GM23338 (cell line): ENCODE data around the gene RGS19. TPM values are rescaled to one million over a fixed set of nuclear protein-coding genes. Genes with fewer than 3 reads are reported as not detected.

Experiments used
- ATAC-seq: fragments of 200-7000 bp; cut with Tn5 transposase; 3 replicates; pipeline ENCODE4 v1.9.1; 2020
- DNase-seq: peaks from one replicate; pipeline ENCODE4 v3.0.0-alpha.2; 2015; ENCODE audit warnings: low spot score
- H2AFZ ChIP-seq: fragments of 200-600 bp; sonication (generic); 2 replicates; pipeline ENCODE4 v1.8.0; 2016; ENCODE audit warnings: antibody characterized with exemption, mild to moderate bottlenecking, moderate library complexity
- H3F3A ChIP-seq: fragments of 200-600 bp; sonication (generic); replicated peaks from 2 replicates; pipeline ENCODE4 v1.8.0; 2017; ENCODE audit warnings: antibody characterized with exemption, mixed run types, low read depth
- H3K27ac ChIP-seq: fragments of 200-600 bp; sonication (generic); 2 replicates; pipeline ENCODE4 v1.6.1; 2016; ENCODE audit warnings: low read depth
- H3K27me3 ChIP-seq: fragments of 200-600 bp; sonication (generic); 2 replicates; pipeline ENCODE4 v1.8.0; 2016; ENCODE audit warnings: mild to moderate bottlenecking, mixed run types, moderate library complexity; ENCODE audit not compliant: insufficient read depth
- H3K36me3 ChIP-seq: fragments of 200-600 bp; sonication (generic); 2 replicates; pipeline ENCODE4 v1.8.0; 2016; ENCODE audit warnings: mild to moderate bottlenecking; ENCODE audit not compliant: insufficient read depth
- H3K4me1 ChIP-seq: fragments of 200-600 bp; sonication (generic); 2 replicates; pipeline ENCODE4 v1.8.0; 2016; ENCODE audit warnings: mild to moderate bottlenecking, moderate library complexity; ENCODE audit not compliant: insufficient read depth
- H3K4me2 ChIP-seq: fragments of 200-600 bp; sonication (generic); 2 replicates; pipeline ENCODE4 v1.7.1; 2017; ENCODE audit warnings: mixed run types
- H3K4me3 ChIP-seq: fragments of 200-600 bp; sonication (generic); 2 replicates; pipeline ENCODE4 v1.6.1; 2016; ENCODE audit warnings: mixed run types
- H3K79me2 ChIP-seq: fragments of 200-600 bp; sonication (generic); replicated peaks from 2 replicates; pipeline ENCODE4 v1.8.0; 2017; ENCODE audit warnings: mild to moderate bottlenecking; ENCODE audit not compliant: insufficient read depth
- H3K9me2 ChIP-seq: fragments of 200-600 bp; sonication (generic); 2 replicates; pipeline ENCODE4 v1.8.0; 2017; ENCODE audit not compliant: insufficient read depth
- H4K20me1 ChIP-seq: fragments of 200-600 bp; sonication (generic); replicated peaks from 2 replicates; pipeline ENCODE4 v1.8.0; 2017; ENCODE audit warnings: mild to moderate bottlenecking; ENCODE audit not compliant: insufficient read depth
- H3K27ac Mint-ChIP-seq: 2 replicates; pipeline ENCODE4 v1.8.0; 2020; ENCODE audit warnings: inconsistent platforms, mild to moderate bottlenecking, moderate library complexity, mixed read lengths
- H3K27me3 Mint-ChIP-seq: 3 replicates; pipeline ENCODE4 v1.8.0; 2022; ENCODE audit warnings: low read depth, mild to moderate bottlenecking, moderate library complexity, mixed read lengths, inconsistent platforms; ENCODE audit not compliant: insufficient read depth, poor library complexity
- H3K36me3 Mint-ChIP-seq: 3 replicates; pipeline ENCODE4 v1.8.0; 2021; ENCODE audit warnings: low read depth, mild to moderate bottlenecking, inconsistent platforms, moderate library complexity, mixed read lengths
- H3K4me1 Mint-ChIP-seq: 3 replicates; pipeline ENCODE4 v1.8.0; 2020; ENCODE audit warnings: mild to moderate bottlenecking, inconsistent platforms, mixed read lengths
- H3K4me3 Mint-ChIP-seq: 3 replicates; pipeline ENCODE4 v1.8.0; 2021; ENCODE audit warnings: moderate library complexity, mild to moderate bottlenecking, inconsistent platforms, mixed read lengths
- H3K9me3 Mint-ChIP-seq: 3 replicates; pipeline ENCODE4 v1.8.0; 2020; ENCODE audit warnings: moderate library complexity, mild to moderate bottlenecking, inconsistent platforms, mixed read lengths
- CREB1 ChIP-seq: fragments of 250-450 bp; sonication (Bioruptor Pico); IDR thresholded peaks from 2 replicates; pipeline ENCODE4 v1.5.0; 2020; ENCODE audit warnings: low read depth, mild to moderate bottlenecking, moderate library complexity
- EZH2 ChIP-seq: fragments of 200-600 bp; sonication (generic); IDR thresholded peaks from one replicate; pipeline ENCODE4 v1.8.0; 2017; ENCODE audit warnings: antibody characterized with exemption, mild to moderate bottlenecking, low read depth; ENCODE audit not compliant: unreplicated experiment
- JUNB ChIP-seq: IDR thresholded peaks from one replicate; pipeline ENCODE4 v1.6.1; 2016; ENCODE audit warnings: antibody characterized with exemption; ENCODE audit not compliant: unreplicated experiment
- NANOG ChIP-seq: IDR thresholded peaks from 2 replicates; pipeline ENCODE4 v1.6.1; 2016; ENCODE audit warnings: antibody characterized with exemption, borderline replicate concordance
- POLR2AphosphoS5 ChIP-seq: IDR thresholded peaks from 2 replicates; pipeline ENCODE4 v1.6.1; 2016; ENCODE audit warnings: antibody characterized with exemption, low read depth
- STAT1 ChIP-seq: IDR thresholded peaks from one replicate; pipeline ENCODE4 v1.6.1; 2016; ENCODE audit warnings: antibody characterized with exemption; ENCODE audit not compliant: unreplicated experiment
- ZNF114 ChIP-seq: fragments of 250-450 bp; sonication (Bioruptor Pico); IDR thresholded peaks from 2 replicates; pipeline ENCODE4 v1.5.0; 2020; ENCODE audit warnings: mild to moderate bottlenecking, moderate library complexity
- ZNF331 ChIP-seq: fragments of 250-450 bp; sonication (Bioruptor Pico); IDR thresholded peaks from 2 replicates; pipeline ENCODE4 v1.5.0; 2020; ENCODE audit warnings: low read depth, mild to moderate bottlenecking, moderate library complexity
- polyA plus RNA-seq: library from polyadenylated mRNA; unstranded; fragments of >200 nt; fragmentation: Nextera tagmentation; extraction: Ambion mirVana; gene quantifications from 2 replicates; pipeline ENCODE4 v1.2.1, GENCODE V29; 2016
- total RNA-seq: library from RNA; depleted of rRNA; stranded (reverse); fragments of >200 nt; shearing (Covaris generic); gene quantifications from 2 replicates; pipeline ENCODE4 v1.2.3, GENCODE V29; 2014
- TF ChIP-seq, protein P1 (sequence below): IDR thresholded peaks from 2 replicates; pipeline ENCODE4 v1.6.1; 2016; ENCODE audit warnings: antibody characterized with exemption
- TF ChIP-seq, protein P2 (sequence below): IDR thresholded peaks from one replicate; pipeline ENCODE4 v1.6.1; 2018; ENCODE audit warnings: antibody characterized with exemption; ENCODE audit not compliant: unreplicated experiment
- TF ChIP-seq, protein P3 (sequence below), 2 experiments: fragments of 200-600 bp in 1 of 2; sonication (generic) in 1 of 2; conservative IDR thresholded peaks; 2 replicates each; pipeline versions ENCODE4 v1.5.1 to v1.6.1; 2016 to 2017; ENCODE audit warnings: antibody characterized with exemption in 2 of 2, low read depth in 2 of 2, mild to moderate bottlenecking in 2 of 2, moderate library complexity in 1 of 2

RGS19 gene
- total and polyA plus RNA-seq, 2 experiments from 2014 or later, result 13.1 to 19.7 TPM

DNA sequence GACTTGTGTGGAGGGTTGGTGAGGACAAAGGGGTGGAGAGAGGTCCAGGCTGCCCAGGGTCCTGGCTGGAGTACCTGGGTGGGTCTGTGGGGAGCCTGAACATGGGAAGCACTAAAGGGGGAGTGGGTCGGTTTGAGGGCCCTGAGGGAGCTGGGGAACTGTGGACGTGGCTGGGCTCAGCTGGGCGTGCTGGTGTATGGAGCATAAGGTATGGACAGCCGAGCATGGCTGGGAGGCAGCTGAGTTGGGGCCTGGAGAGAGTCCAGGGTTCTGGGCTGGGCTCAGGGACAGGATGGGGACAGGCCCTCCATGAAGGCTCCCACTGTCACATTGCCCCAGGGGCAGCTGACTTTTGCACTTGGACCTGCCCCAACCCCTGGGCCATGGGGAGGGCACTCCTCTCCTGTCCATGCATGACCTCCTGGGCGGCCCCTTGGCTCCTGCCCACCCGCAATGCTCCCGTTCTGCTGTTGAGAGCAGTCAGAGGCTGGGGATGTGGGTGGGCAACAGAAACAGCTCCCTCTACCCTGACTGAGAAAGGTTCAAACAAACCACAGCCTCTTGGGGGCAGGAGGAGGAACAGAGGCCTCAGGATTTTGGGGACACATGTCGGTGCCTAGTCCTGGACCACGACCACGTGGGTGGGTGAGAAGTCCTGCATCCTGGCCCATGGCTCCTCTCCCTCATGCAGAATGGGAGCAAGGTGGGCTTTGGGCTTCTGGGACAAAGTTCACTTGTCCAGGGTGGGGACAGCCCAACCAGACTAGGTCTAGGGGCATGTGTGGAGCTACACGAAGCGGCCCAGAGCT lies 38.9 kb downstream of the RGS19 start (continued):
- TF ChIP-seq ZNF114 (CRISPR knock-in tag) (no peak), ZNF331 (CRISPR knock-in tag) (no peak), CREB1 (CRISPR knock-in tag) (no peak), STAT1 (no peak), NANOG (no peak), POLR2AphosphoS5 (no peak), EZH2 (no peak)
- TF ChIP-seq, protein P1, sequence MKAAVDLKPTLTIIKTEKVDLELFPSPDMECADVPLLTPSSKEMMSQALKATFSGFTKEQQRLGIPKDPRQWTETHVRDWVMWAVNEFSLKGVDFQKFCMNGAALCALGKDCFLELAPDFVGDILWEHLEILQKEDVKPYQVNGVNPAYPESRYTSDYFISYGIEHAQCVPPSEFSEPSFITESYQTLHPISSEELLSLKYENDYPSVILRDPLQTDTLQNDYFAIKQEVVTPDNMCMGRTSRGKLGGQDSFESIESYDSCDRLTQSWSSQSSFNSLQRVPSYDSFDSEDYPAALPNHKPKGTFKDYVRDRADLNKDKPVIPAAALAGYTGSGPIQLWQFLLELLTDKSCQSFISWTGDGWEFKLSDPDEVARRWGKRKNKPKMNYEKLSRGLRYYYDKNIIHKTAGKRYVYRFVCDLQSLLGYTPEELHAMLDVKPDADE, result no peak

DNA sequence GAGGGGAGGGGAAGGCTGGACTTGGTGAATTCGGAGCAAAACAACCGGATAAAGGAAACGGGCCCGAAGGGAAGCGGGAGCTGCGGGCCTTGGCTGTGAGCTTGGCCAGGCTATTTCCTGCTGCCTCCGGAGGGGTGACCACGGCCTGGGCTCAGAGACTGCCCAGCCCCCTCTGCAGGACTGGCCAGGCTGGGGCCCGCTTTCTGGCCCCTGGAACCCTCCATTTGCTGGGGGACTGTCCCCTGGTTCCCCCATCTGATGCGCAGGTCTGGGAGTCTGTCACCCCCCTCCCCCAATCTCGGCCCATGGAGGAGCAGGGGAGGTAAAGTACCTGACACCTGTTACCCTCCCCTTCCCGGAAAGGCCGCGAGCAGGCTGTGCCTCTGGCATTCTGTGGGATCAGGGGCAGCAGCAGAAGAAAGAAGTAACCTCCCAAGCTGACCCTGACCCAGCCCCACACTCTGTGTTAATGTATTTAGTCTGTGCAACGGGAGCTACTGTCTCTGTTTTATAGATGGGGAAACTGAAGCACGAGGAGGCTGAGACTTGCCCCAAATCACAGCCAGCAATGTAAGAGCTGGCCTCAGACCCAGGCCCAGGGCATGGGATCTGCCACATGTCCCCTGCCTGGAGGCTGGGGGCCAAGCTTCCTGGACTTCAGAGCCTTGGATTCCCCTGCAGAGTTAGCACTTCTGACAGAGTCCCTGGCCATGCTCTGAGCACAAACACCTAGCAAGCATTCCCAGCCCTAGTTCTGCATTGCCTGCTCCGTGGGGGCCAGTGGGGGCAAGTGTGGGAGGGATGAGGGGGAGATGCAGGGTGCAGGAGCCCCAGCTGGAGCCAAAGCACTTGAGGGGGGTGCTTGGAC lies 39.8 kb downstream of the RGS19 start:
- Histone ChIP-seq H4K20me1 (no peaks in the 10 kb centered on the region), H3K4me2 (peak overlapping the region; percentile 91), H3K4me1 (peaks cover 39% of the 10 kb centered on the region), H3K79me2 (no peaks in the 10 kb centered on the region), H3F3A (peaks cover 13% of the 10 kb centered on the region; the same call in 1 of the 2 replicates), H3K9me2 (no peaks in the 10 kb centered on the region), H2AFZ (peak overlapping the region; percentile 89; the same call in 1 of the 2 replicates), H3K27ac (no peak overlapping the region), H3K36me3 (no peaks in the 10 kb centered on the region), H3K4me3 (peak overlapping the region; percentile 79), H3K27me3 (peaks cover 69% of the 10 kb centered on the region)
- ATAC-seq (peak; percentile 4), DNase-seq (peak; percentile 49)
- Mint-ChIP-seq H3K4me3 (peak overlapping the region; percentile 67), H3K27me3 (peaks cover 58% of the 10 kb centered on the region), H3K36me3 (peaks cover 3% of the 10 kb centered on the region; the same call in 1 of the 3 replicates), H3K9me3 (no peaks in the 10 kb centered on the region), H3K27ac (no peak overlapping the region), H3K4me1 (peaks cover 32% of the 10 kb centered on the region)
- TF ChIP-seq ZNF331 (CRISPR knock-in tag) (no peak), ZNF114 (CRISPR knock-in tag) (no peak), STAT1 (no peak), NANOG (no peak), JUNB (no peak)
- TF ChIP-seq, protein P2, sequence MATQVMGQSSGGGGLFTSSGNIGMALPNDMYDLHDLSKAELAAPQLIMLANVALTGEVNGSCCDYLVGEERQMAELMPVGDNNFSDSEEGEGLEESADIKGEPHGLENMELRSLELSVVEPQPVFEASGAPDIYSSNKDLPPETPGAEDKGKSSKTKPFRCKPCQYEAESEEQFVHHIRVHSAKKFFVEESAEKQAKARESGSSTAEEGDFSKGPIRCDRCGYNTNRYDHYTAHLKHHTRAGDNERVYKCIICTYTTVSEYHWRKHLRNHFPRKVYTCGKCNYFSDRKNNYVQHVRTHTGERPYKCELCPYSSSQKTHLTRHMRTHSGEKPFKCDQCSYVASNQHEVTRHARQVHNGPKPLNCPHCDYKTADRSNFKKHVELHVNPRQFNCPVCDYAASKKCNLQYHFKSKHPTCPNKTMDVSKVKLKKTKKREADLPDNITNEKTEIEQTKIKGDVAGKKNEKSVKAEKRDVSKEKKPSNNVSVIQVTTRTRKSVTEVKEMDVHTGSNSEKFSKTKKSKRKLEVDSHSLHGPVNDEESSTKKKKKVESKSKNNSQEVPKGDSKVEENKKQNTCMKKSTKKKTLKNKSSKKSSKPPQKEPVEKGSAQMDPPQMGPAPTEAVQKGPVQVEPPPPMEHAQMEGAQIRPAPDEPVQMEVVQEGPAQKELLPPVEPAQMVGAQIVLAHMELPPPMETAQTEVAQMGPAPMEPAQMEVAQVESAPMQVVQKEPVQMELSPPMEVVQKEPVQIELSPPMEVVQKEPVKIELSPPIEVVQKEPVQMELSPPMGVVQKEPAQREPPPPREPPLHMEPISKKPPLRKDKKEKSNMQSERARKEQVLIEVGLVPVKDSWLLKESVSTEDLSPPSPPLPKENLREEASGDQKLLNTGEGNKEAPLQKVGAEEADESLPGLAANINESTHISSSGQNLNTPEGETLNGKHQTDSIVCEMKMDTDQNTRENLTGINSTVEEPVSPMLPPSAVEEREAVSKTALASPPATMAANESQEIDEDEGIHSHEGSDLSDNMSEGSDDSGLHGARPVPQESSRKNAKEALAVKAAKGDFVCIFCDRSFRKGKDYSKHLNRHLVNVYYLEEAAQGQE, result no peak
- TF ChIP-seq, protein P3, sequence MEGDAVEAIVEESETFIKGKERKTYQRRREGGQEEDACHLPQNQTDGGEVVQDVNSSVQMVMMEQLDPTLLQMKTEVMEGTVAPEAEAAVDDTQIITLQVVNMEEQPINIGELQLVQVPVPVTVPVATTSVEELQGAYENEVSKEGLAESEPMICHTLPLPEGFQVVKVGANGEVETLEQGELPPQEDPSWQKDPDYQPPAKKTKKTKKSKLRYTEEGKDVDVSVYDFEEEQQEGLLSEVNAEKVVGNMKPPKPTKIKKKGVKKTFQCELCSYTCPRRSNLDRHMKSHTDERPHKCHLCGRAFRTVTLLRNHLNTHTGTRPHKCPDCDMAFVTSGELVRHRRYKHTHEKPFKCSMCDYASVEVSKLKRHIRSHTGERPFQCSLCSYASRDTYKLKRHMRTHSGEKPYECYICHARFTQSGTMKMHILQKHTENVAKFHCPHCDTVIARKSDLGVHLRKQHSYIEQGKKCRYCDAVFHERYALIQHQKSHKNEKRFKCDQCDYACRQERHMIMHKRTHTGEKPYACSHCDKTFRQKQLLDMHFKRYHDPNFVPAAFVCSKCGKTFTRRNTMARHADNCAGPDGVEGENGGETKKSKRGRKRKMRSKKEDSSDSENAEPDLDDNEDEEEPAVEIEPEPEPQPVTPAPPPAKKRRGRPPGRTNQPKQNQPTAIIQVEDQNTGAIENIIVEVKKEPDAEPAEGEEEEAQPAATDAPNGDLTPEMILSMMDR (conservative IDR thresholded peaks at IDR 0.05; ENCODE audit: low read depth in 2 of 2), result 0 out of 4 replicates have a peak, but pooled peaks of 1 of the 2 experiments have one; percentile 6
